ENCODE data around the gene CALY. TPM values are rescaled to one million over a fixed set of nuclear protein-coding genes. Genes with fewer than 3 reads are reported as not detected.

The CALY gene
- total RNA-seq, 1 experiment from 2014 or later = not detected

- no peak overlapping the region for H3K27ac ChIP-seq
- H3K27me3 ChIP-seq = no peaks in the 10 kb centered on the region
- DNase-seq = no peak
- H3K4me3 ChIP-seq = no peak overlapping the region
- no peaks in the 10 kb centered on the region for H3K4me1 ChIP-seq
- no peaks in the 10 kb centered on the region for H3K9me3 ChIP-seq (replicated peaks)
- no peaks in the 10 kb centered on the region for H3K36me3 ChIP-seq
Measured at GRCh38 chr10:133359554-133359971, 22.9 kb upstream of the CALY start.

GRCh38 chr10:133358925-133359310 lies 22.2 kb upstream of the CALY start:
- no peaks in the 10 kb centered on the region for H3K4me1 ChIP-seq
- no peak for DNase-seq
- no peak overlapping the region for H3K27ac ChIP-seq
- no peaks in the 10 kb centered on the region for H3K27me3 ChIP-seq
- no peaks in the 10 kb centered on the region for H3K9me3 ChIP-seq (replicated peaks)
- no peak overlapping the region for H3K4me3 ChIP-seq
- no peaks in the 10 kb centered on the region for H3K36me3 ChIP-seq

GRCh38 chr10:133358162-133358924 lies 21.6 kb upstream of the CALY start:
- H3K4me3 ChIP-seq = no peak overlapping the region
- no peaks in the 10 kb centered on the region for H3K9me3 ChIP-seq (replicated peaks)
- H3K27ac ChIP-seq = no peak overlapping the region
- no peak for DNase-seq
- no peaks in the 10 kb centered on the region for H3K4me1 ChIP-seq
- no peaks in the 10 kb centered on the region for H3K36me3 ChIP-seq
- no peaks in the 10 kb centered on the region for H3K27me3 ChIP-seq

GRCh38 chr10:133357285-133358161 lies 20.8 kb upstream of the CALY start, which contains the start of gene FUOM:
TSS of gene FUOM (minus strand) at chr10:133358019. CDS start at chr10:133358007, 12 bp downstream.
- no peaks in the 10 kb centered on the region for H3K36me3 ChIP-seq
- H3K27me3 ChIP-seq = no peaks in the 10 kb centered on the region
- no peak for DNase-seq
- no peaks in the 10 kb centered on the region for H3K4me1 ChIP-seq
- H3K9me3 ChIP-seq (replicated peaks) = no peaks in the 10 kb centered on the region
- no peak within 1 kb of the TSS for H3K27ac ChIP-seq
- H3K4me3 ChIP-seq = no peak within 1 kb of the TSS

- Histone ChIP-seq H3K27me3 (no peaks in the 10 kb centered on the region), H3K36me3 (no peaks in the 10 kb centered on the region), H3K4me1 (no peaks in the 10 kb centered on the region), H3K9me3 (replicated peaks) (no peaks in the 10 kb centered on the region), H3K4me3 (no peak overlapping the region), H3K27ac (no peak overlapping the region)
- no peak for DNase-seq
Measured at GRCh38 chr10:133356549-133357284, 20.0 kb upstream of the CALY start.

- H3K27me3 ChIP-seq = no peaks in the 10 kb centered on the region
- H3K36me3 ChIP-seq = no peaks in the 10 kb centered on the region
- H3K9me3 ChIP-seq (replicated peaks) = no peaks in the 10 kb centered on the region
- no peak overlapping the region for H3K27ac ChIP-seq
- H3K4me1 ChIP-seq = no peaks in the 10 kb centered on the region
- DNase-seq = no peak
- H3K4me3 ChIP-seq = no peak overlapping the region
Measured at GRCh38 chr10:133355991-133356390, 19.3 kb upstream of the CALY start.

GRCh38 chr10:133355266-133355665 lies 18.6 kb upstream of the CALY start:
- no peaks in the 10 kb centered on the region for H3K36me3 ChIP-seq
- no peak overlapping the region for H3K4me3 ChIP-seq
- H3K27me3 ChIP-seq = no peaks in the 10 kb centered on the region
- DNase-seq = no peak
- H3K4me1 ChIP-seq = no peaks in the 10 kb centered on the region
- no peaks in the 10 kb centered on the region for H3K9me3 ChIP-seq (replicated peaks)
- H3K27ac ChIP-seq = no peak overlapping the region

GRCh38 chr10:133354672-133355240 lies 18.1 kb upstream of the CALY start:
- Histone ChIP-seq H3K27ac (no peak overlapping the region), H3K4me1 (no peaks in the 10 kb centered on the region), H3K4me3 (no peak overlapping the region), H3K27me3 (no peaks in the 10 kb centered on the region), H3K36me3 (no peaks in the 10 kb centered on the region), H3K9me3 (replicated peaks) (no peaks in the 10 kb centered on the region)
- DNase-seq = no peak

- no peaks in the 10 kb centered on the region for H3K4me1 ChIP-seq
- no peaks in the 10 kb centered on the region for H3K36me3 ChIP-seq
- no peak for DNase-seq
- H3K27ac ChIP-seq = no peak overlapping the region
- no peaks in the 10 kb centered on the region for H3K27me3 ChIP-seq
- no peak overlapping the region for H3K4me3 ChIP-seq
- no peaks in the 10 kb centered on the region for H3K9me3 ChIP-seq (replicated peaks)
Measured at GRCh38 chr10:133353988-133354605, 17.4 kb upstream of the CALY start.

GRCh38 chr10:133353202-133353959 lies 16.7 kb upstream of the CALY start:
- H3K9me3 ChIP-seq (replicated peaks) = no peaks in the 10 kb centered on the region
- no peak for DNase-seq
- H3K4me3 ChIP-seq = no peak overlapping the region
- no peaks in the 10 kb centered on the region for H3K27me3 ChIP-seq
- no peaks in the 10 kb centered on the region for H3K36me3 ChIP-seq
- H3K27ac ChIP-seq = no peak overlapping the region
- H3K4me1 ChIP-seq = no peaks in the 10 kb centered on the region

GRCh38 chr10:133351408-133352318 lies 15.0 kb upstream of the CALY start:
- Histone ChIP-seq H3K4me3 (no peak overlapping the region), H3K9me3 (replicated peaks) (no peaks in the 10 kb centered on the region), H3K27me3 (no peaks in the 10 kb centered on the region), H3K27ac (no peak overlapping the region), H3K36me3 (no peaks in the 10 kb centered on the region), H3K4me1 (no peaks in the 10 kb centered on the region)
- no peak for DNase-seq

- H3K4me3 ChIP-seq = no peak overlapping the region
- H3K4me1 ChIP-seq = no peaks in the 10 kb centered on the region
- no peaks in the 10 kb centered on the region for H3K27me3 ChIP-seq
- H3K27ac ChIP-seq = no peak overlapping the region
- DNase-seq = no peak
- H3K36me3 ChIP-seq = no peaks in the 10 kb centered on the region
- H3K9me3 ChIP-seq (replicated peaks) = no peaks in the 10 kb centered on the region
Measured at GRCh38 chr10:133350950-133351329, 14.2 kb upstream of the CALY start.
